Panc1 (cell line): ENCODE results near the gene MAGI1. TPM values are rescaled to one million over a fixed set of nuclear protein-coding genes. Genes with fewer than 3 reads are reported as not detected.

Experiments used
- ATAC-seq: fragments of 200-7000 bp; cut with Tn5 transposase; 2 replicates; pipeline ENCODE4 v1.9.1; 2020; ENCODE audit warnings: mild to moderate bottlenecking, moderate library complexity
- BruUV-seq: library from RNA; stranded (reverse); fragments of 400-500 nt; replicated peaks from 2 replicates; lab custom pipeline; 2021; lab: Mats Ljungman, UMichigan
- CTCF ChIA-PET: fragments of 300-600 bp; sonication (Branson Sonifier 250); formaldehyde crosslinking; loops from one replicate; lab custom pipeline; 2022; ENCODE audit warnings: antibody characterized with exemption; lab: Charles Lee
- POLR2A ChIA-PET: fragments of 300-600 bp; sonication (Branson Sonifier 250); formaldehyde crosslinking; loops from one replicate; lab custom pipeline; 2022; ENCODE audit warnings: antibody characterized with exemption; lab: Charles Lee
- DNase-seq: peaks from one replicate; pipeline ENCODE4 v3.0.0-alpha.2; 2010; ENCODE audit warnings: low read depth, low spot score
- H3K27ac ChIP-seq: 2 replicates; pipeline ENCODE4 v1.5.1; 2011; ENCODE audit warnings: mild to moderate bottlenecking, low read length, inconsistent platforms
- H3K27me3 ChIP-seq: fragments of 200-500 bp; sonication (Bioruptor generic); 2 replicates; pipeline ENCODE4 v1.6.0; 2014; ENCODE audit warnings: low read length, inconsistent platforms; ENCODE audit not compliant: control insufficient read depth, insufficient read depth
- H3K36me3 ChIP-seq: fragments of 200-500 bp; sonication (Bioruptor generic); 2 replicates; pipeline ENCODE4 v1.5.1; 2014; ENCODE audit warnings: inconsistent platforms, mild to moderate bottlenecking, low read length, moderate library complexity; ENCODE audit not compliant: control insufficient read depth, insufficient read depth
- H3K4me1 ChIP-seq: 2 replicates; pipeline ENCODE4 v1.5.1; 2011; ENCODE audit warnings: inconsistent platforms, mild to moderate bottlenecking, low read length, moderate library complexity; ENCODE audit not compliant: control insufficient read depth, insufficient read depth
- H3K4me3 ChIP-seq, 2 experiments: 2 replicates each; pipeline ENCODE4 v1.5.1; 2011 to 2012; ENCODE audit warnings: low read depth in 2 of 2, low read length in 2 of 2, mild to moderate bottlenecking in 2 of 2, inconsistent platforms in 1 of 2, moderate library complexity in 1 of 2
- H3K9me3 ChIP-seq: fragments of 200-500 bp; sonication (Bioruptor generic); 2 replicates; pipeline ENCODE4 v1.5.1; 2014; ENCODE audit warnings: low read depth, mild to moderate bottlenecking, inconsistent platforms, low read length, moderate library complexity; ENCODE audit not compliant: control insufficient read depth, insufficient read depth
- POLR2AphosphoS5 ChIP-seq: IDR thresholded peaks from 2 replicates; pipeline ENCODE4 v1.6.1; 2012; ENCODE audit warnings: mild to moderate bottlenecking, low read depth, low read length, moderate library complexity
- SIN3A ChIP-seq: IDR thresholded peaks from 2 replicates; pipeline ENCODE4 v1.6.1; 2012; ENCODE audit warnings: low read depth, mild to moderate bottlenecking, low read length, moderate library complexity, borderline replicate concordance; ENCODE audit not compliant: insufficient read depth
- TCF7L2 ChIP-seq: IDR thresholded peaks from 2 replicates; pipeline ENCODE4 v1.6.1; 2011; ENCODE audit warnings: mild to moderate bottlenecking, low read depth, low read length, inconsistent platforms
- in situ Hi-C: cut with HindIII; loops from 2 replicates; pipeline ENCODE4 v1.10.0; 2016; ENCODE audit warnings: low sequenced_read_pairs, low pct_unique_long_range_greater_than_20kb
- intact Hi-C: fragments of 100-400 bp; cut with micrococcal nuclease; formaldehyde crosslinking; loops from one replicate; pipeline ENCODE4 v1.10.0; 2022; ENCODE audit not compliant: unreplicated experiment
- total RNA-seq: library from RNA; stranded (reverse); gene quantifications from one replicate; pipeline ENCODE4 v1.2.1, GENCODE V29; 2021; ENCODE audit not compliant: unreplicated experiment
- TF ChIP-seq, protein P1 (sequence below): fragments of 450-650 bp; IDR thresholded peaks from 2 replicates; pipeline ENCODE4 v1.5.1; 2017; ENCODE audit warnings: mild to moderate bottlenecking
- TF ChIP-seq, protein P2 (sequence below), 2 experiments: IDR thresholded peaks; 2 replicates each; pipeline ENCODE4 v1.6.1; 2011 to 2012; ENCODE audit warnings: low read depth in 2 of 2, control low read depth in 1 of 2, low read length in 1 of 2, mild to moderate bottlenecking in 1 of 2, moderate library complexity in 1 of 2; ENCODE audit not compliant: insufficient read depth in 1 of 2

The MAGI1 gene
- total RNA-seq, 1 experiment from 2014 or later, result 9.5 TPM

DNA sequence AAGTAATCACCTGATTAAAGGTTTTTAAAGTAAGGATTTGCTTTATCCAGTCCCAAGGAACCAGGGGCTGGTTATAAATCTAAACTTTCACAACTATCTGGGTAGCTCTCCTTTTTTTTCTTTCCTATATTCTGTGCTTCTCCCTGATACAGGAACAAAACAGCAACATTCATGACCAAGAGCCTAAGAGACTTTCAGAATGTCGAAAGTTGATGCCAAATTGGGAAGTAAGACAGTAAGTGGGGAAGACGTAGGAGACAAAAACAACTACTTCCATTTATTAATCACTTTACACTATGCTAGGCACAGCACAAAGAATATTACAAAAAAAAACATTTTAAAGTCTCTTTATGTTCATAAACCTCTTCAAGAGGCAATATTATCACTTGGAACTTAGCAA, 211.6 kb downstream of the MAGI1 start:
- Histone ChIP-seq H3K27me3 (no peaks in the 10 kb centered on the region), H3K27ac (no peak overlapping the region), H3K36me3 (no peaks in the 10 kb centered on the region), H3K4me3 (no peak overlapping the region), H3K9me3 (no peaks in the 10 kb centered on the region), H3K4me1 (no peaks in the 10 kb centered on the region)
- intact Hi-C loops, result no loop called here
- in situ Hi-C loops, result no loop called here
- BruUV-seq, result no TSS peak
- no peak for ATAC-seq
- ChIA-PET POLR2A (no interaction called here), CTCF (no interaction called here)
- no peak for TF ChIP-seq SIN3A
- TF ChIP-seq, protein P1, sequence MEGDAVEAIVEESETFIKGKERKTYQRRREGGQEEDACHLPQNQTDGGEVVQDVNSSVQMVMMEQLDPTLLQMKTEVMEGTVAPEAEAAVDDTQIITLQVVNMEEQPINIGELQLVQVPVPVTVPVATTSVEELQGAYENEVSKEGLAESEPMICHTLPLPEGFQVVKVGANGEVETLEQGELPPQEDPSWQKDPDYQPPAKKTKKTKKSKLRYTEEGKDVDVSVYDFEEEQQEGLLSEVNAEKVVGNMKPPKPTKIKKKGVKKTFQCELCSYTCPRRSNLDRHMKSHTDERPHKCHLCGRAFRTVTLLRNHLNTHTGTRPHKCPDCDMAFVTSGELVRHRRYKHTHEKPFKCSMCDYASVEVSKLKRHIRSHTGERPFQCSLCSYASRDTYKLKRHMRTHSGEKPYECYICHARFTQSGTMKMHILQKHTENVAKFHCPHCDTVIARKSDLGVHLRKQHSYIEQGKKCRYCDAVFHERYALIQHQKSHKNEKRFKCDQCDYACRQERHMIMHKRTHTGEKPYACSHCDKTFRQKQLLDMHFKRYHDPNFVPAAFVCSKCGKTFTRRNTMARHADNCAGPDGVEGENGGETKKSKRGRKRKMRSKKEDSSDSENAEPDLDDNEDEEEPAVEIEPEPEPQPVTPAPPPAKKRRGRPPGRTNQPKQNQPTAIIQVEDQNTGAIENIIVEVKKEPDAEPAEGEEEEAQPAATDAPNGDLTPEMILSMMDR, result no peak
- no peak for TF ChIP-seq TCF7L2
- TF ChIP-seq, protein P2, sequence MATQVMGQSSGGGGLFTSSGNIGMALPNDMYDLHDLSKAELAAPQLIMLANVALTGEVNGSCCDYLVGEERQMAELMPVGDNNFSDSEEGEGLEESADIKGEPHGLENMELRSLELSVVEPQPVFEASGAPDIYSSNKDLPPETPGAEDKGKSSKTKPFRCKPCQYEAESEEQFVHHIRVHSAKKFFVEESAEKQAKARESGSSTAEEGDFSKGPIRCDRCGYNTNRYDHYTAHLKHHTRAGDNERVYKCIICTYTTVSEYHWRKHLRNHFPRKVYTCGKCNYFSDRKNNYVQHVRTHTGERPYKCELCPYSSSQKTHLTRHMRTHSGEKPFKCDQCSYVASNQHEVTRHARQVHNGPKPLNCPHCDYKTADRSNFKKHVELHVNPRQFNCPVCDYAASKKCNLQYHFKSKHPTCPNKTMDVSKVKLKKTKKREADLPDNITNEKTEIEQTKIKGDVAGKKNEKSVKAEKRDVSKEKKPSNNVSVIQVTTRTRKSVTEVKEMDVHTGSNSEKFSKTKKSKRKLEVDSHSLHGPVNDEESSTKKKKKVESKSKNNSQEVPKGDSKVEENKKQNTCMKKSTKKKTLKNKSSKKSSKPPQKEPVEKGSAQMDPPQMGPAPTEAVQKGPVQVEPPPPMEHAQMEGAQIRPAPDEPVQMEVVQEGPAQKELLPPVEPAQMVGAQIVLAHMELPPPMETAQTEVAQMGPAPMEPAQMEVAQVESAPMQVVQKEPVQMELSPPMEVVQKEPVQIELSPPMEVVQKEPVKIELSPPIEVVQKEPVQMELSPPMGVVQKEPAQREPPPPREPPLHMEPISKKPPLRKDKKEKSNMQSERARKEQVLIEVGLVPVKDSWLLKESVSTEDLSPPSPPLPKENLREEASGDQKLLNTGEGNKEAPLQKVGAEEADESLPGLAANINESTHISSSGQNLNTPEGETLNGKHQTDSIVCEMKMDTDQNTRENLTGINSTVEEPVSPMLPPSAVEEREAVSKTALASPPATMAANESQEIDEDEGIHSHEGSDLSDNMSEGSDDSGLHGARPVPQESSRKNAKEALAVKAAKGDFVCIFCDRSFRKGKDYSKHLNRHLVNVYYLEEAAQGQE (IDR thresholded peaks at IDR 0.05; ENCODE audit: insufficient read depth in 1 of 2, low read depth in 2 of 2, low read length in 1 of 2), result no peak
- no peak for TF ChIP-seq POLR2AphosphoS5
- DNase-seq, result no peak

DNA sequence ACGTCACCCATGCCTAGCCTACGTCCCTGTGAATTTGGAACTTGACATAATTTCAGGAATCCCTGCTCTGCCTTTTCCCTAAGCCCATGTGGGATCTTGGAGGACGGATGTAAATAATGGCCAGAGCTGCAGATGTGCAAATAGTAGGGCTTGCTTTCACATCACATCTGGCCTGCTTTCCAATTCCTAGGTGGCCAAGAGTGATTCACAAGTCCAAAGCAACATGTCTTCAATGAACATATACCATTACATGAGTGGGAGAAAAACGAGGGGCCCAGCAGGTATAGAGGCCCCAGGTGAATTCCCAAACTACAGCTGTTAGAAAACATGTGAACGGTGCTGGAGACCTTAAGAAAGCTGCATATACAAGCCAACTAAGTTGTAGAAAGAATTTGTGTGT, 214.6 kb downstream of the MAGI1 start:
- intact Hi-C loops, result no loop called here
- no peaks in the 10 kb centered on the region for H3K36me3 ChIP-seq
- H3K27ac ChIP-seq, result no peak overlapping the region
- no peaks in the 10 kb centered on the region for H3K9me3 ChIP-seq
- BruUV-seq, result no TSS peak
- DNase-seq (no peak), ATAC-seq (no peak)
- H3K27me3 ChIP-seq, result no peaks in the 10 kb centered on the region
- in situ Hi-C loops, result no loop called here
- POLR2A ChIA-PET, result no interaction called here
- no peak for TF ChIP-seq POLR2AphosphoS5
- TF ChIP-seq TCF7L2, result no peak
- TF ChIP-seq, protein P2 (IDR thresholded peaks at IDR 0.05; ENCODE audit: insufficient read depth in 1 of 2, low read depth in 2 of 2, low read length in 1 of 2), result no peak
- TF ChIP-seq, protein P1, result no peak
- TF ChIP-seq SIN3A, result no peak
- H3K4me3 ChIP-seq, result no peak overlapping the region
- CTCF ChIA-PET, result no interaction called here
- H3K4me1 ChIP-seq, result no peaks in the 10 kb centered on the region
